NK-92 treated with Interleukin-12 subunit alpha and Interleukin-12 subunit beta, amount 100 ng/mL, for 24 hours (cell line): ENCODE results near the gene CHST8.

Experiments
- DNase-seq: peaks from one replicate; lab custom pipeline; 2025; lab: John Stamatoyannopoulos, UW

The CHST8 gene

GRCh38 chr19:33673258-33673875, 51.6 kb downstream of the CHST8 start:
- DNase-seq = no peak

GRCh38 chr19:33673996-33674625, 52.4 kb downstream of the CHST8 start:
- DNase-seq = no peak

DNA sequence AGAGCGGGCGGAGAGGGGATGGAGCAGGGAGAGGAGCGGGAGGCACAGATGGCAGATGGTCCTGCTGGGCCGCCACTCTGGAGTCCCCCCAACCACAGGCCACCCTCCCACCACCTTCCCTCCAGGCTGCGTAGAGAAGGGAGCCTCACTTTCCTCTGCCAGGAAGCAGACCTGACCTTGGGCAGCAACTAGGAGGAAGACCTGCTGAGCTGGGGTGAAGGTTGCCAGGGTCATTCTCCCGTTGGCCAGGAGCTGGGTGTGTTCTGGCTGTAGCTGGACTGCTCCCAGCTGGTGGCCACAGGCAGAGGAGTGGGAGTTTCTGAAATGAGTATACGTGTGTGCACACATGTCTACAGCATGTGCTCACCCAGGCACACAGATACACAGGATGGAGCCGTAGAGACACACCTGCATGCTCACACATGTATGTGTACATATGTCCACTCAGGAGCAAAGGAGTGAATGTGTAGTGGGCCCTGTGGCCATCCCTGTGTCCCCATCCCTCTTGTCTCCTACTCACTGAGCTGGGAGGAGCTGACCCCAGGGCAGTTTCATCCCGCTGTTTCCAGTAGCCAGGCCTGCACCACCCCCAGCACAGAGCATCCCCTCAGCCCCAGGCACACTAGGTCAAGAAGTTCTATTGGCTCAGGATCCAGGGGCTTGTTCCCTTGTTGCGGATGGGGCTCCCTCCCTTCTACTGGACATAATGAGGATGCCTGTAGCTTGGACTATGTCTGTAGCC, 53.0 kb downstream of the CHST8 start:
- DNase-seq = no peak

- DNase-seq = no peak
These were observed 53.9 kb downstream of the CHST8 start for GRCh38 chr19:33675501-33676124.

DNA sequence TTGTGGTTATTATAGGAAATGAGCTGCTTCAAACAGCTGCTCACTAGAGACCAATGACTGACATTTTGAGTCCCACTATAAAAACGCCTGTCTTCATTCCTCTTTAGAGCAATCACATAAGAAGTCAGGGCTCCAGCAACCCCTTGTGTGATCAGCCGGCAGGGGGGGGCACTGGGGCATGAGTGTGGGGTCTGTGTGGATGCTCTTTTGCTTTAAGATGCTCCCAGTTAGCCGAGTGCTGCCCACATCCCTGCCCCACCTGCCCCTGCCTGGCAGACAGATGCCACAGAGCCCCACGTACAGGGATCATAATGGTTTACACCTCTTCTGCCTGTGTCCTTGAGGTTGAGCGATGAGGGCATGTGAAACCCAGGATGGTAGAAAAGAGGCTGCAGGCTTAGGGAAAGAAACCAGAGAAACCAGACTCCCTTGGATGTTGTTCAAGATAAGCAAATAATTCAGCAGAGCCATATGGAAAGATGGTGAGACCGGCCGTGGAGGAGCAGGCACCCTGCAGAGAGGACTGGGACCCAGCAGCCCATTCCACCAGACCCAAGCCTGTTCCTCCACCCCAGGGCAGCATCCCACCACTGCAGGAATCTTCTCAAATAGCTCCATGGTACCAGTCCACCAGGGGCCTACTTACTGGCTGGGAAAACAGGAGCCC, 55.4 kb downstream of the CHST8 start:
- no peak for DNase-seq

DNA sequence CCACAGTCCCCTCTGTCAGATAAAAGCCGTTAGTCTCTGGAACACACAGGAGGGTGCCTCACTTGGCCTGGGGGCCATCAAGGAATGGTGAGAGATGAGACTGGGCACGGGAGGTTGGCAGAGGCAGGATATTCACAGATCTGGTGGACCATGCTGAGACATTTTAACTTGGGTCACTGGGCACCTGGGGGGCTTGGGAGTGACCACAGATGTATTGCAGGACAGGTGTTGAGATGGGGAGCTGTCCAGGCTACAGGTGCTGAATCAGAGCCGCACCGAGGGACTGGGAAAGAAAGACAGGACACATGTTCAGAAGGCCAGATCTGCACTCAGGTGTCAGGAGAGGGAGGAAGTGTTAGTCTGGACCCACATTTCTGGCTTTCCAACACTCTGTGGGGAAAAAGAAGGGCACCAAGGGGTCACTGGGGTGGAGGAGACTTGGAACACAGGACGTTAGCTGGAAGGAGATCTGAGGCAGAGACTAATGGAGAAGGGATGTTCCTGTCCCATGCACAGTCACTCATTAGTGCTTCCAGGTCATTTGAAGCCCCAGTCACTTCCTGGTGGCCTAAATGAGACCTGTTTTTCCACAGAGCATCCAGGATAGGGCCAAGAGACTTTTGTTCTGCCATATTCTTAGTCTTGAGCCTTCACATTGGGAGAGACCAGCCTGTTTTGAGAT, 56.1 kb downstream of the CHST8 start:
- DNase-seq = no peak

DNA sequence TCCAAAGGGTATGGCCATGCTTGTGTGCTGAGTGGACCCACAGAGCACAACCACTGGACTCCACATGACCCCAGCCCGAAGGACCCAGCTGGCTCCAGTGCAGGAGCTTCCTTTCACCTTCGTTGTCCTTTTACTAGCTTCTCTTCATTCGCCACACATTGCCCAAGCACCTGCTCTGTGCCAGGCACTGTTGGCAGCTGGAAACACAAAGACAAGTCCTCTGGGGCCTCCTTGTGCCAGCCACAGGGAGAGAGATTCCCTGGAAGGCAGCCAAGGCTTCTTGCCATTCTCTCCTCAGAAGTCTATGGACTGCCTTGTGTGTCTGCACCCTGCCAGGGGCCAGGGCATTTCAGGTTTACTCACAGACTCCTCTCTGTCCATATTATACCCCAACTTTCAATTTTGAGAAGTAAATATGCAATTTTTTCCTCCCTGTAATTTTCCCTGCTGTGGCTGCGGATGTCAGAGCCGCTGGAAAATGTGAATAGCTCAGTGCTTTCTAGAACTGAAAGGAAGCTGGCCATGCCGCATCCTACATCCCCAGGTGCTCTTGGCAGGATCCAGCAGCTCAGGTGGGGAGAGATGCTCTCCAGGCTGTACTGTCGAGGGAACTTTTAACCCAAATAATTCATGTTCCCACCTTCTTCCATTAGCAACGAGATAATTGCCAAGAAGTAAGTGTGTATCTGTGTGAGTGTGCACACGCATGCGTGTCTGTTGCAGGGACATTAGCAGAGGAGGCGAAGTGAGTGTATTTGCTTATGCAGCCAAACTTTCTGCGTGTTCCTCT, 57.2 kb downstream of the CHST8 start:
- DNase-seq = no peak

GRCh38 chr19:33679696-33680095, 57.9 kb downstream of the CHST8 start:
- no peak for DNase-seq

GRCh38 chr19:33681081-33681680, 59.4 kb downstream of the CHST8 start:
- no peak for DNase-seq

DNA sequence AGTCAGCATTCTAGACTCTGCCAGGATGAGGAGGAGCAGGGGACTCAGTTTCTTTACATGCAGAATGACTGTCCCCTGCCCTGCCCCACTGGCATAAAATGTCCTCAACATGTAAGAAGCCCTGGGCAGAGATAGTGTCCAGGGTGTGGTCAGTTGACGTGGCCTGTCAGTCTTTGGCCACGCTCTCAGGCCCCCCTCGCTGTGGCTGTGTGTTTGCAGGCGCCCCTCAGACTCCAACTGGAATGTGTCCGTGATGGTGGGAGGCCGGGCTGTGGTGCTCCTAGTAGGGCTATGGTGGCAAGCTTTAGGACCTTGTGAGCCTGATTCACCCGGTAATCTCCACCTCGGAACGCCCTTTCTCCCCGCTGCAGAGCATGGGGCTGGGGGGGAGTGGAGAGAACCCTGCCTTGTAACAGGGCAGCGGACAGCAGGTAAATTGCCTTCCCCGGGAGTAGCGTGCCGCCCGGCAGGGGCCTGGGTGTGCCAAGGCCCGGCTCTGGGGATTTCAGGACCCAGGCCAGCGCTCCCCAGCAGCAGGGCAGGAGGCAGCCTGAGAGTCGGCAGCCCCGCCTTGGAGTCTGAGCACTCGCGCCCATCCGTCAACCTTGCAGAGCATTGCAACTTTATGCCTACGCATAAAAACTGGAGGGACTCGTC, 62.3 kb downstream of the CHST8 start:
- no peak for DNase-seq

DNA sequence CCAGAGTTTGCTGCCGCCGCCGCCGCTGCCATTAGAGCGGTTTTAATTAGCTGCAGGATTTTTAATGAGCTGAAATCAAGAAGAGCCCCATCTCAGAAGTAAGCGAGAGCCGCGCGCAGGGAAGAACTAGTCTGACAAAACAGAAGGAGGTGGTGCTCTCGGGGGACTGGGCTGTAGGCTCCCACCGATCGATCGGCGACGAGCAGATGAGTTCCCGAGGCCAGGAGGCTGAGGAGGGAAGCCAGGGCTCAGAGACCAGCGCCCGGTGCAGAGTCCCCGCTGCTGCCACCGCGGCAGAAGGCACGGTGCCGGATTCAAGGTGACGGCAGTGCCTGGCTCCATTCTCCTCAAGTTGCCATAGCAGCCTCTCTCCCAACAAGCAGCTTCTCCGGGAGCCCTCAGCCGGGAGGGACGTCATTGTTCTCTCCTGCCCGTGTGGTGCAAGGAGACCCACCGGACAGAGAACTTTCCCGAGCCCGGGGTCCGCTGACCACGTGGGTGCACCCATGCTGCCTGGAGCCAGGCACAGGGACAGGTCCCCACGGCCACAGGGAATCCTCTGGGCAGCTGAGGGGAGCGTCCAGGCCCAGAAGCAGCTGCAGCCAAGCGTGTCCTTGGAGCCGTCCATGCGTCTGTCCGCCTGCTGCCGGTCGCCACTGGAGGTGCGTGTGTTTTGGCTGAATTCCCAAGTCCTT, 62.9 kb downstream of the CHST8 start:
- no peak for DNase-seq

- DNase-seq = no peak
These were observed 63.8 kb downstream of the CHST8 start for GRCh38 chr19:33685541-33685940.

- no peak for DNase-seq
These were observed 64.5 kb downstream of the CHST8 start for GRCh38 chr19:33686262-33686661.

DNA sequence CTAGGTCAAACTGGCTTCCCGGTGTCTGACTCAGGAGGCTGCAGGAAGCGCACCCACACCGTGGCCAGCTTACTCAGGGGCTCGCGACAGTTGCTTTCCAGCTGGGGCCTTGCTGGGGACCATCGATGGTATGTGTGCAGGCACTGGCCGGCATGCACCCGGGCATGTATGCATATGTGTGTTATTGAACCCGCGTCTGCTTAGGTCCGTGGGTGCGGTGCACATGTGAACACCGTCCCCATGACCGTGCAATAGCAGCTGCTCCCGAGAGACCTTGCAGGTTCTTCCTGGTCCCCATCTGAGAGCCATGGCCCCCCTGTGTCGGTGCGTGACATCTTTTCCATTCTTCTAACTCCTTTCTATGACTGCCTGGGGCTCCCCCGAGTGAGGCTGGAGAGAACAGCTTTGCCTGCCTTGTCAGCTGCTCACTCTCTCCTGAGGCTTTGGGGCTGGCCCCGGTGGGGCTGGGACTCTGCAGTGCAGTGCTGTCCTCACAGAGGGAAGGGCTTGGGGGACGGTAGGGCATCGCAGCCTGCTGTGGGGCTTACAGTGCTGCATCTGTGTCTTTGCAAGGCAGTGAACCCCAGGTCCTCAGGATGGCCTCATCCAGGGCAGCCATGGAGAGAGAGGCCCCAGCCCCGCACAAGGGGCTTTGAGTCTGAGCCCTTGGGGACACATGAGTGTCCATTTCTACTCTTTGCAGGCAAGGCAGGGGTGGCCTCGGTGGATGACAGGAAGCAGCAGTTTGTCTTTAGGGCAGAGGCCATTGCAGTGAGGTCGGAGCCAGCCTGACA, 65.1 kb downstream of the CHST8 start:
- no peak for DNase-seq

DNA sequence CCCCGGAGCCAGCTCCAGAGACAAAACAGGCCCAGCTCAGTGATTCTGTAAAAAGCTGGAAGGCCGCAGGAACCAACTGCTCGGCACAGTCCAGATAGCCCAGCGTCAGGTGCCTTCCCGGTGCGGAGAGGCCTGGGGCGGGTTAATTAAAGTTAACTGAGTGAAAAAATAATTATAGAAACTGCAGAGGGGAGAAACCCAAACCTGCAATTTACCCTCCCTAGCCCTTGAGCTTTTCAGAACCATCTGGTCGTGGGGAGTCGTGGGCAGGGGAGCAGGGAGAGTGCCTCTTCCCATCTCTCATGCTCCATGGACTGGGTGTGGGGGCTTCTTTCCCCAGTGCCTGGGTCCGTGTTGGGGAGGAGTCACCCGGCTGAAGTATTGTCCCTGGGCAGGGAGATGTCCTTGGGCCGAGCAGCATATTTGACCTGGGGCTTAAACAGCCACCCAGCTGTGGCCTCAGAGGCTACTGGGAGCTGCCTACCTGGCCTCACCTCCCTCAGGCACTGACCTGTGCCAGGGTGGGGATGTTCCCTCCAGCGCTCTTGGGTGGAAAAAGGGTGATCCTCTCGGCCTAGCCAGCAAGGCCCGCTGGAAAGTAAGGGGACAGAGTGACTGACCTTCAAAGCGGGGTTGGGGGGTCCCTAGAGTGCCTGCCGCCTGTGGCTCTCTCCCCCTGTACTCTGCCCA, 65.9 kb downstream of the CHST8 start:
- DNase-seq = no peak

DNA sequence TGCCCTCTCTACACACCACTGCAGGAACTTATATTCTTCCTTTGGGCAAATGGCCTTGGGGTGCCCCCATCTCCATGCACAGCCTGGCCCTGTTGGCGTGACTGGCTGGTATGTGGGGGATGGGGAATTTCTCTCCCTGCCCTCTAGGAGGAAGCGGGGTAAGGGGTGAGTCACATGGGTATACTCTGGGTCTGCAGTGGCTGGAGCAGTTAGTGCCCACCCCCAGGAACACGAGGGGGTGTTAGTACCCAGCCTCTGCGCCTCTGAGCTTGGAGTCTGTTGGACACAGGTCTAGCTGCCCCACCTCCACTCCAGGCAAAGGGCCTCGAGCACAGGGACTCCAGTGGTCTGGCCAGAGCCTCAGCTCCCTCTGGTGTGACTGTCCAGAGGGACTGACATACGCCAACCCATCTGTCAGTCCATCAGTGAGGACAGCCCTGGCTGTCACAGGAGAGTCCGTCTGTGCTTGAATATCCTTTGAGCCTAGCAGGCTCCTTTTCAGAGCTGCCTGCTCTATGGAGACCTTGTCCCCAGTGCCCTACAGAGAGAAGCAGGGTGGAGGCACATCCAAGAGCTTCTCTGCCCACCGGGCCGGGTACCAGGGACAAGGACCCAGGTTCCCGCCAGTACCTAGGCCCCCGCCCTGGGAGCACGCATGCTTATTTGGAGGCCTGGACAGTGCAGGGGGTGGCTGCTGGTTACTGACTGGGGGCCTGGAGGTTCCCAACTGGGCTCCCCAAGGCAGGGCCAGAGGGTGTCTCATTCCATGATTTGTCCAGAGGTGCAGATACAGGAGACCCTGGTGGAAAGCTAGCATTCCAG, 66.6 kb downstream of the CHST8 start:
- no peak for DNase-seq

- DNase-seq = no peak
These were observed 67.5 kb downstream of the CHST8 start for GRCh38 chr19:33689138-33689746.
